Epithelial cell of proximal tubule (primary cell): ENCODE data around the gene LFNG. TPM values are rescaled to one million over a fixed set of nuclear protein-coding genes. Genes with fewer than 3 reads are reported as not detected.

Experiments
- DNase-seq: peaks from one replicate; pipeline ENCODE4 v3.0.0-alpha.2; 2011; ENCODE audit warnings: low read depth
- H3K4me3 ChIP-seq: 2 replicates; pipeline ENCODE4 v1.5.1; 2011; ENCODE audit warnings: low read depth, mild to moderate bottlenecking, low read length
- total RNA-seq: library from RNA; depleted of rRNA; stranded (reverse); fragments of >200 nt; gene quantifications from 2 replicates; pipeline ENCODE4 v1.2.3, GENCODE V29; 2015
- TF ChIP-seq, protein P1 (sequence below): conservative IDR thresholded peaks from 2 replicates; pipeline ENCODE4 v1.5.1; 2012; ENCODE audit warnings: low read depth, mild to moderate bottlenecking, low read length

The LFNG gene
- total RNA-seq, 1 donor from 2014 or later, result 32.1 TPM

DNA sequence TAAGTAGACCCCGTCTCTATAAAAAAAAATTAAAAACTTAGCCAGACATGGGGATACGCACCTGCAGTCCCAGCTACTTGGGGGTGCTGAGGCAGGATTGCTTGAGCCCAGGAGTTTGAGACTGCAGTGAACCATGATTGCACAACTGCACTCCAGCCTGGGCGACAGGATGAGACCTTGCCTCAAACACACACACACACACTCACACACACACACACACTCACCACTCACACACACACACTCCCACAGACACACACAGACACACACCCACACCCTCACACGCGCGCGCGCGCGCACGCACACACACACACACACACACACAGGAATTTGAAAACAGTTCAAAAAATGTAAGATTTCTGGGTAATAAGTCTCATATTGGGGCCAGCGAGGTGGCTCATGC lies 34.7 kb upstream of the LFNG start:
- TF ChIP-seq, protein P1, sequence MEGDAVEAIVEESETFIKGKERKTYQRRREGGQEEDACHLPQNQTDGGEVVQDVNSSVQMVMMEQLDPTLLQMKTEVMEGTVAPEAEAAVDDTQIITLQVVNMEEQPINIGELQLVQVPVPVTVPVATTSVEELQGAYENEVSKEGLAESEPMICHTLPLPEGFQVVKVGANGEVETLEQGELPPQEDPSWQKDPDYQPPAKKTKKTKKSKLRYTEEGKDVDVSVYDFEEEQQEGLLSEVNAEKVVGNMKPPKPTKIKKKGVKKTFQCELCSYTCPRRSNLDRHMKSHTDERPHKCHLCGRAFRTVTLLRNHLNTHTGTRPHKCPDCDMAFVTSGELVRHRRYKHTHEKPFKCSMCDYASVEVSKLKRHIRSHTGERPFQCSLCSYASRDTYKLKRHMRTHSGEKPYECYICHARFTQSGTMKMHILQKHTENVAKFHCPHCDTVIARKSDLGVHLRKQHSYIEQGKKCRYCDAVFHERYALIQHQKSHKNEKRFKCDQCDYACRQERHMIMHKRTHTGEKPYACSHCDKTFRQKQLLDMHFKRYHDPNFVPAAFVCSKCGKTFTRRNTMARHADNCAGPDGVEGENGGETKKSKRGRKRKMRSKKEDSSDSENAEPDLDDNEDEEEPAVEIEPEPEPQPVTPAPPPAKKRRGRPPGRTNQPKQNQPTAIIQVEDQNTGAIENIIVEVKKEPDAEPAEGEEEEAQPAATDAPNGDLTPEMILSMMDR, result no peak

GRCh38 chr7:2487586-2488271 lies 31.8 kb upstream of the LFNG start:
- DNase-seq, result no peak
- TF ChIP-seq, protein P1, result no peak
- no peak overlapping the region for H3K4me3 ChIP-seq

More for the DNA sequence above, 34.7 kb upstream of the LFNG start:
- DNase-seq, result no peak
- no peak overlapping the region for H3K4me3 ChIP-seq

GRCh38 chr7:2488272-2488645 lies 31.3 kb upstream of the LFNG start:
- DNase-seq, result no peak
- TF ChIP-seq, protein P1, result no peak
- H3K4me3 ChIP-seq, result no peak overlapping the region

DNA sequence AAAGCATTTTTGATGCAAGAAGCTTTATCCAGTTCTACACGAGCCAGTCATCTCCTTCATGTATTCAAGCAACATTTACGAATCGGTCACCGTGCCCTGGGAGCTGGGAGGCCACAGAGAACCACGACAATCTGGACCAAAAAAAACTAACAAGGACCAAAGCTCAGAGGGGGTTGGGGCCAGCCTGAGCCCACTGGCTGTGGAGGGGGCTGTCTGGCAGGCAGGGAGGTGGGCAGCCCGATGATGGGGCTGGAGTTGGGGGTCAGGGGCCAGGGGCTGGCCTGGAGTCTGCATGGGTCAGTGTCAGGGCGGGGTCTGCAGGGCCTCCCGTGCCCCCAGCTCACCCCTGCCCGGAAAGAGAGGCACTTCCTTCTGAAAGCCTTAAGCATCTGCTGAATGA lies 30.9 kb upstream of the LFNG start:
- TF ChIP-seq, protein P1, result no peak
- no peak overlapping the region for H3K4me3 ChIP-seq
- no peak for DNase-seq

GRCh38 chr7:2490181-2490651 lies 29.4 kb upstream of the LFNG start:
- DNase-seq, result no peak
- no peak overlapping the region for H3K4me3 ChIP-seq
- TF ChIP-seq, protein P1, result no peak

DNA sequence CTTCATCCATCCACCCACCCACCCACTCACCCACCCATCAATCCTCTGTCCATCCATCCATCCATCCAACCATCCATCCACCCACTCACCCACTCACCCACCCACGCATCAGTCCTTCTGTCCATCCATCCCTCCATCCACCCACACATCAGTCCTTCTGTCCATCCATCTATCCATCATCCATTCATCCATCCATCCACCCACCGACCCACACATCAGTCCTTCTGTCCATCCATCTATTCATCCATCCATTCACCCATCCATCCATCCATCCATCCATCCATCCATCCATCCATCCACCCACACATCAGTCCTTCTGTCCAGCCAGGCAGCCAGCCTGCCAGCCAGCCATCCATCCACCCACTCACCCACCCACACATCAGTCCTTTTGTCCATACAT lies 27.5 kb upstream of the LFNG start:
- H3K4me3 ChIP-seq, result no peak overlapping the region
- TF ChIP-seq, protein P1, result no peak
- no peak for DNase-seq
